NB4 (cell line): ENCODE results near the gene SLC26A9.

Source experiments
- DNase-seq: peaks from one replicate; pipeline ENCODE4 v3.0.0; 2010; ENCODE audit warnings: low read depth
- H3K4me3 ChIP-seq: one replicate; pipeline ENCODE4 v1.5.1; 2011; ENCODE audit warnings: mild to moderate bottlenecking, low read depth, low read length, moderate library complexity
- CTCF ChIP-seq: IDR thresholded peaks from one replicate; pipeline ENCODE4 v1.5.1; 2012; ENCODE audit warnings: low read depth, low read length
- MYC ChIP-seq: IDR thresholded peaks from 2 replicates; pipeline ENCODE4 v1.6.1; 2011; ENCODE audit warnings: low read depth, low read length
- POLR2A ChIP-seq: IDR thresholded peaks from 2 replicates; pipeline ENCODE4 v1.6.1; 2011; ENCODE audit warnings: mild to moderate bottlenecking; ENCODE audit not compliant: insufficient read length; ENCODE audit errors: extremely low read depth
- TF ChIP-seq, protein P1 (sequence below): IDR thresholded peaks from 2 replicates; pipeline ENCODE4 v1.6.1; 2011; ENCODE audit warnings: low read depth, low read length

SLC26A9 gene

GRCh38 chr1:205961405-205961804 is 18.1 kb upstream of the SLC26A9 start:
- TF ChIP-seq, protein P1, sequence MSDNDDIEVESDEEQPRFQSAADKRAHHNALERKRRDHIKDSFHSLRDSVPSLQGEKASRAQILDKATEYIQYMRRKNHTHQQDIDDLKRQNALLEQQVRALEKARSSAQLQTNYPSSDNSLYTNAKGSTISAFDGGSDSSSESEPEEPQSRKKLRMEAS: no peak
- no peak for TF ChIP-seq CTCF
- no peak overlapping the region for H3K4me3 ChIP-seq
- DNase-seq: no peak

DNA sequence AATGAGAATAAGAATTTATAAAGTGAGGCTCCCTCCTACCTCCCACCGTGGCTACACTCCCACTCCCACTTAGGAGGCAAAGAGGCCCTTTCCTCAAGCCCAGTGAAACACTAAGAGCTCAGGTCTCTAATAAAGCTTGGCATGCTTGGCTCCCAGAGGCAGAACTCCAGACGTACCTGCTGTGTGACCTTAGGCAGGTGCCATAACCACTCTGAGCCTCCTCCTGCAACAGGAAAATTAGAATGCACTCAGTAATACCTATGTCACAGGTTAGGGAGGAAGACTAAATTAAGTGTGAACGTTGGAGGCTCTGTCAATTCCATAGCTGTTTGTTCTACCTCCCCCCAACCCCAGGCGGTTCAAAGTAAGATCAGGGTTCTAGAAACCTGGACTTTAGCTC is 16.5 kb upstream of the SLC26A9 start:
- TF ChIP-seq POLR2A: no peak
- no peak overlapping the region for H3K4me3 ChIP-seq
- DNase-seq: no peak

- H3K4me3 ChIP-seq: no peak overlapping the region
- TF ChIP-seq, protein P1: no peak
- TF ChIP-seq CTCF (no peak), MYC (no peak), POLR2A (no peak)
- DNase-seq: no peak
Measured at GRCh38 chr1:205955499-205955898, 12.2 kb upstream of the SLC26A9 start.

DNA sequence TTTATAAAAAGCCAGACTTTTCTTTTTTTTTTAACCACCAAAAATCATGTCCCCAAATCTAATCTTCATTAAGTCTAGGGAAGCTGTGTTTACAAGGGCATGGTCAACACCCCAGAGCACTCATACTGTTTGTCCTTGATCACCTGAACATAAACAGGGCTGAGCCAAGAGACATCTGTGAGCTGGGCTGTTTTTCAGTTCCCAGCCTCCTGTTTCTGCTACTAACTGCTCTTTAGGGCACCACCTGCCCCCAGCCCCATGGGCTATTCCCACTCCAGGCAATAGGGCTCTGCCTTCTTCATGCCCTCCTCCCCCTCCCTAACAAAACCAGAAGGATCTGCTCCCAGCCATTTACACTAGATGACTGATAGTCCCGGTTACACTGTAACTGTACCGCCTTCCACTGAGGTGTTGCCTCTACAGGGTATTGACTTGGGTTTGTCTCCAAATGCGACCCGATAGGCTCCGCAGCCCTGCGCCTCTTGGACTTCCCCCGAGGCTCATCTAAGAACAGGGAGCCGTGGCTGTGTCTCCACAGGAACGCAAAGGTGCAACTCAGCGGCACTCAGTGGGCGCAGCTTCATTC is 11.7 kb upstream of the SLC26A9 start:
- TF ChIP-seq MYC (no peak), POLR2A (no peak), CTCF (no peak)
- TF ChIP-seq, protein P1: no peak
- DNase-seq: no peak
- H3K4me3 ChIP-seq: no peak overlapping the region

GRCh38 chr1:205951746-205952145 is 8.5 kb upstream of the SLC26A9 start:
- DNase-seq: no peak
- no peak for TF ChIP-seq CTCF
- no peak overlapping the region for H3K4me3 ChIP-seq

DNA sequence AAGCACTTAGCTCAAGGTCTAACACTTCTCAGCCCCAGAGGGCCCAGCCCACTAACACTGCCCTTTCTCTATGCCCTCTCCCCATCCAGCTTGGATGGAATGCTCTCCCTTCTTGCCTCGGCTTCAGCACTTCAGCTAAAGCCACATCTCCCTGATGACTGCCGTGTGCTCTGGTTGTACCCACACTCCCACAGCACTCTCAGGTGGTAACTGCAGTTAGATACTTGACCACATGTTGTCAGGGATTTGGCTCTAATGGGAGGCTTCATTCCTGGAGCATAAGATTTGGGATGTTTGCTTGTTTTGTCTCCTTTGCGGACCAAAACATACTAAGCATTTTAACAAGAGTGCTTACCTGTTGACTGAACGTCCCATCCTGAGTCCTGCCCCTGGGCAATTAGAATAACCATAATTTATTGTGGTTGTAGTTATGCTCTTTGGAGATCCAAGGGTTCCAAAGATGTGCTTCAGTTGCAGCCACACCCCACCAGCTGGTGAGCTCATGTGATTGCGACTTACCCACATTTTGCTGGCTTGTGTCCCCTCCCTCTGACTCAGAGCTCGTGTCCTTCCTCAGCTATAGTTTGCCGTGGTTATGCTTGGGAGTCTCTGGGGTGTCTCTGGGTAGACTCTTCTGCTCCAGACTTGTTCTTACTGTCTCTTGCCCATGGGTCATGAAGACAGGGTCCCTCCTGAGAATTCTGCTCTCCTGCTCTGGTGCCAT is 7.7 kb upstream of the SLC26A9 start:
- no peak overlapping the region for H3K4me3 ChIP-seq
- peak; percentile 74 for DNase-seq
- TF ChIP-seq, protein P1: peak; percentile 39; the same call in 1 of the 2 replicates
- TF ChIP-seq MYC (0 out of 2 replicates have a peak, but pooled peaks have one; percentile 9), CTCF (no peak), POLR2A (no peak)
